Measurements from ENCODE around the gene KRT2.

- no peak for TF ChIP-seq NFYB (CRISPR knock-in tag; conservative IDR thresholded peaks at IDR 0.05; ENCODE audit: low read depth)
- no peak for TF ChIP-seq CTCF (IDR thresholded peaks at IDR 0.05)
- TF ChIP-seq PREB (CRISPR knock-in tag; IDR thresholded peaks at IDR 0.05; ENCODE audit: borderline replicate concordance), result no peak
- TF ChIP-seq HMGA2 (CRISPR knock-in tag; IDR thresholded peaks at IDR 0.05), result no peak
- TF ChIP-seq USF2 (CRISPR knock-in tag; IDR thresholded peaks at IDR 0.05), result no peak
- no peak for TF ChIP-seq GABPB1 (CRISPR knock-in tag; IDR thresholded peaks at IDR 0.05)
- TF ChIP-seq SOX15 (CRISPR knock-in tag; IDR thresholded peaks at IDR 0.05), result no peak
- TF ChIP-seq NR2C2 (CRISPR knock-in tag; IDR thresholded peaks at IDR 0.05), result no peak
Measured at GRCh38 chr12:52636592-52637258, 15.3 kb downstream of the KRT2 start.
